GM18498 (cell line): Measurements from ENCODE around the gene ESPN.

Source experiments
- ATAC-seq: cut with Tn5 transposase; IDR thresholded peaks from one replicate; pipeline ENCODE4 v1.9.1; 2021; ENCODE audit warnings: mild to moderate bottlenecking, moderate library complexity; ENCODE audit not compliant: unreplicated experiment

Gene ESPN

GRCh38 chr1:6495540-6496364 is 71.2 kb downstream of the ESPN start:
- ATAC-seq, result no peak

DNA sequence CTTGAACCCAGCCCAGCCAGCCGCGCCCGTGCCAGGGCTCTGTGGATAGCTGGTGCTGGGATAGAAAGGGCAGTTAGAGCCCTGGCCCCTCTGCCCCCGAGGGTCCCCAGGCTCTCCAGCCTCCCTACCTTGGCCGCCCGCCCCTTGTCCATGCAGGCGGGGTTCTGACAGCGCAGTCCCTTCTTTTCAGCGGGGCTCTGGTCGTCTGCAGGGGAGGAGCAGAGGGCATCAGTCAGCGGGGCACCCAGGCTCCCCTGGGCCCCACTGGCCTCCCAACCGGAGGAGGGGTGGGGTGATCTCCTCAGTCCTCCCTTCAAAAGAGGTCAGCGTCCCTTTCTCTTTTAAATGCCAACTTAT is 71.8 kb downstream of the ESPN start:
- no peak for ATAC-seq

GRCh38 chr1:6496890-6497214 is 72.3 kb downstream of the ESPN start:
- no peak for ATAC-seq

GRCh38 chr1:6497215-6497866 is 72.8 kb downstream of the ESPN start:
- no peak for ATAC-seq

- ATAC-seq, result no peak
Measured at GRCh38 chr1:6497867-6498575, 73.4 kb downstream of the ESPN start.

DNA sequence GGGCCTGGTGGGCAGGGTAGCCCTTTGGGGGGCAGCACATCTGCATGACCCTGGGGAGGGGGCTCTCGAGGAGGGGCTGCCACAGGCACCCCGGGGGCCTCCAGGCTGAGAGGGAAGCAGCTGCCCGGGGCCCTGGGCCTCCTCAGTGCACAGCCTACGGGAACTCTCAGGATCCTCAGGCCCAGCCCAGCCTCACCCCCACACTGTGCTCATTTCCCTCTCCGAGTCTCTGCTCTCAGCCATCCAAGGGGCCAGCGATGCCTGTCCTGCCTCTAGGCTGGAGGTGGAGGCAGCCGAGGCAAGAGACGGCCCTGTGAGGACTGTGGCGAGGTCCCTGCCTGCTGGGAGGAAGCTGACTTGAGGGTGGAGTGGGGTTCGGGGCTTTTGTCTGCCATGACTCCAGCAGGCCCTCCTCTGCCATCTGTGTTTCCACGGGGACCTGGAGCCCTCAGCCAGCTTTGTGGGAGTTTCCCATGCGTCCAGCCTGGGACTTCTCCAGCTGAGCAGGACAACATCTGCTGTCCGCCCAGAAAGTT is 74.1 kb downstream of the ESPN start:
- no peak for ATAC-seq

- ATAC-seq, result no peak
Measured at GRCh38 chr1:6499296-6499695, 74.7 kb downstream of the ESPN start.

- ATAC-seq, result no peak
Measured at GRCh38 chr1:6500544-6501278, 76.1 kb downstream of the ESPN start.

GRCh38 chr1:6501279-6501813 is 76.8 kb downstream of the ESPN start:
- no peak for ATAC-seq

GRCh38 chr1:6502000-6502891 is 77.7 kb downstream of the ESPN start:
- no peak for ATAC-seq

DNA sequence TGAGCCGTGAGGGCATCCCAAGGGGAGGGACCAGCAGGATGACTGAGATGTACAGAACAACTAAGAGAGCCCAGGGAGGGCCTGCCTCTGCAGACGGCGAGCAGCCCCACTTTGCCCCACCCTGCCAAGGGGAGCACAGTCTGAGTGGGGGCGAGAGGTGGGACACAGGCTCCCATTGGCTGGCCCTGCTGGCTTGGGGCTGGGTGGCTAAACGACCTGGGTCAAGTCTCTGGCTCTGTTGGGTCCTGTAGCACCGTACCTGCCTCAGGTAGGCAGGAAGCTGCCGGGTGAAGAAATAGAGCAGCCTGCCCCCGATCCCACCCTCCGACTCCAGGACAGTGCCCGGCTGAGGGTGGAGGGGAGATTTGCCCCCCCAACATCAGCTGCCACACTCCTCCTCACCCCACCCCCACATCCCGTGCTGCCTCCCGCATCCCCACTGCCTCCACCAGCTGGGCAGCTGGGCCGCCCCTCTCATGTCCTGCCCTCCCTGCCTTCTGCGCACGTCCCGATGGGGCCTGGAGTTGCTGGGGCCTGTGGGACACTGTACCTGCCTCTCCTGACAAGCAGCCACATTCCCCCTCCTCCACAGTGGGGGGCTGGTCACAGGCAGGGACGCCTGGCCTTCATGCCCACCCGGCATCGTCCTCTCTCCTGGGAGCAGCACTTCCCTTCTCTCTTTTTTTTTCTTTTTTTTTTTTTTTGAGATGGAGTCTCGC is 79.5 kb downstream of the ESPN start:
- no peak for ATAC-seq

DNA sequence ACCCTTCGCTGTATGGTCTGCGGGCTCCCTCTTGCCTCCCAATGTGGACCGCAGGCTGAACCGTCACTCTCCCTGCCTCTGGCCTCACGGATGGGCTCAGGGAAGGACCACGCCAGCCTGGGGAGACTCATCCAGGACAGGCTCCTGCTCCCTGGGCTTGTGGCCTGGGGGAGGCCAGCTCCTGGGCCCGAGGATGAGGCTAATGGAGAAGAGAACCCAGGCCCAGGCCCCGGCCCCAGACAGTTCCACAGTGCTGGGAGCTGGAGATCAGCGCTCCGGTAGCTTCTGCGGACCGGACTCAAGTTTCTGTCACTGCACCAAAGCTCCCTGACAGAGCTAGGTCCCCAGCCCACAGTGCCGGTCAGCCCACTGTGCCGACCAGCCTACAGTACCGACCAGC is 80.3 kb downstream of the ESPN start:
- no peak for ATAC-seq

- ATAC-seq, result no peak
Measured at GRCh38 chr1:6505367-6506209, 81.0 kb downstream of the ESPN start.

DNA sequence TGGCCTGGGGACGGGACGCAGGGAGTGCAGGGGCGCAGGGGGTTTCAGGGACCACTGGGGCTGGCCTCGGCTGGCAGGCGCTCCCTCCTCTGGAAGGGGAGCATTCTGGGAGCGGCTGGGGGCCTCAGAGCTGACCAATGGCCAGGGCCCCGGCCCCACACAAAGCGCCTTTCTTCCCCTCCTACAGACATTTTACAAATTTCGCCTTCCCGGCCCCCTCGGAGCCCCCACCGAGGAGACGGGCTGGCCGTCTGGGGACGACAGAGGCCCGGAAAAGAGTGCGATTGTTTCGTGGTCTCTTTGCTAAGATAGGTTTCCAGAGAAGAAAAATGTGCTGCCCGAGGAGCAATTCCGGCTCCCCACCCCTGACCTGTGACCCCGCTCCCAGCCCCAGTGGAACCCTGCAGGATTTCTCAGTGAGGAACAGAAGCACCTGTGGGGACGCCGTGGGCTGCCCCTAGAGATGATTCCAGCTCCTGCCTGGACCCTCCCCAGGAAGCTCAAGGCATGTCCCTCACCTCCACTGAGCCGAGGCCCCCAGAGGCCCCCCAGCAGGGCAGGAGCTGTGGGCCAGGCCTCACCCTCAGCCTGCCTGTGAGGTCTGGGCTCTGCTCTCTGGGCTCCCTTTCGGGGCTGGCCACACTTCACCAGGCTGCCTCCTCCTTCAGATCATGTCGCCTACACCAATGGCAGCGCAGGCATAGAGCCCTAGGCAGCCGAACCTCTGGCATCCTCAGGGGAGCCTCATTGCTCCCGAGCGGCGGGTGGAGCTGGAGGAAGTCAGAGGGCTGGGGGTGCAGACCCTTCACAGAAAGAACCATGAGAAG is 81.8 kb downstream of the ESPN start:
- ATAC-seq, result no peak

GRCh38 chr1:6507037-6507428 is 82.5 kb downstream of the ESPN start:
- ATAC-seq, result no peak

- no peak for ATAC-seq
Measured at GRCh38 chr1:6507461-6507911, 82.9 kb downstream of the ESPN start.

GRCh38 chr1:6508154-6508815 is 83.7 kb downstream of the ESPN start:
- ATAC-seq, result no peak
